Mesendoderm (in vitro differentiated cells): Measurements from ENCODE around the gene GINS2.

Experiments
- DNase-seq: peaks from one replicate; pipeline ENCODE4 v3.0.0; 2013
- H2AK5ac ChIP-seq: 2 replicates; pipeline ENCODE4 v1.6.1; 2013; ENCODE audit warnings: low read length, inconsistent platforms
- H2BK120ac ChIP-seq: 2 replicates; pipeline ENCODE4 v1.6.1; 2013; ENCODE audit warnings: low read depth, mild to moderate bottlenecking, low read length, moderate library complexity, mixed read lengths
- H2BK15ac ChIP-seq: replicated peaks from 2 replicates; pipeline ENCODE4 v1.6.1; 2013; ENCODE audit warnings: low read depth, mild to moderate bottlenecking, moderate library complexity
- H2BK5ac ChIP-seq: 2 replicates; pipeline ENCODE4 v1.6.1; 2013; ENCODE audit warnings: low read length, inconsistent platforms
- H3K18ac ChIP-seq: 2 replicates; pipeline ENCODE4 v1.6.1; 2013; ENCODE audit warnings: mild to moderate bottlenecking, low read length, mixed read lengths
- H3K23ac ChIP-seq: one replicate; pipeline ENCODE4 v1.6.1; 2013; ENCODE audit warnings: low read length
- H3K27ac ChIP-seq: 2 replicates; pipeline ENCODE4 v1.5.1; 2013; ENCODE audit warnings: low read depth, mild to moderate bottlenecking, inconsistent platforms, low read length, moderate library complexity
- H3K27me3 ChIP-seq: 2 replicates; pipeline ENCODE4 v1.6.1; 2013; ENCODE audit warnings: low read length, control low read depth, mild to moderate bottlenecking, inconsistent platforms; ENCODE audit not compliant: insufficient read depth, poor library complexity
- H3K36me3 ChIP-seq: 2 replicates; pipeline ENCODE4 v1.6.1; 2013; ENCODE audit warnings: low read length, inconsistent platforms; ENCODE audit not compliant: control insufficient read depth, insufficient read depth
- H3K4ac ChIP-seq: one replicate; pipeline ENCODE4 v1.6.1; 2013; ENCODE audit warnings: low read depth, mild to moderate bottlenecking, low read length, moderate library complexity
- H3K4me1 ChIP-seq: 2 replicates; pipeline ENCODE4 v1.6.1; 2013; ENCODE audit warnings: low read depth, low read length, inconsistent platforms; ENCODE audit not compliant: control insufficient read depth
- H3K4me2 ChIP-seq: 2 replicates; pipeline ENCODE4 v1.6.1; 2013; ENCODE audit warnings: low read length
- H3K4me3 ChIP-seq: 2 replicates; pipeline ENCODE4 v1.5.1; 2013; ENCODE audit warnings: mild to moderate bottlenecking, low read length
- H3K56ac ChIP-seq: one replicate; pipeline ENCODE4 v1.6.1; 2013; ENCODE audit warnings: low read length
- H3K79me1 ChIP-seq: 2 replicates; pipeline ENCODE4 v1.6.1; 2013; ENCODE audit warnings: low read length, inconsistent platforms
- H3K79me2 ChIP-seq: 2 replicates; pipeline ENCODE4 v1.6.1; 2013; ENCODE audit warnings: mild to moderate bottlenecking, low read length; ENCODE audit not compliant: control insufficient read depth, insufficient read depth
- H3K9ac ChIP-seq: 2 replicates; pipeline ENCODE4 v1.6.1; 2013; ENCODE audit warnings: low read length, inconsistent platforms
- H4K5ac ChIP-seq: one replicate; pipeline ENCODE4 v1.6.1; 2013; ENCODE audit warnings: low read length
- H4K8ac ChIP-seq: one replicate; pipeline ENCODE4 v1.6.1; 2013; ENCODE audit warnings: low read depth, mild to moderate bottlenecking, control low read depth, low read length, moderate library complexity
- WGBS: extraction: QIAGEN DNeasy Blood & Tissue Kit; methylation state at CpG from one replicate; pipeline ENCODE4 v1.1.7; 2013; ENCODE audit warnings: low lambda C conversion rate, missing lambda C conversion rate; ENCODE audit not compliant: insufficient coverage; ENCODE audit errors: extremely low coverage; 5-methylcytosine and 5-hydroxymethylcytosine counted together

GINS2 gene

GRCh38 chr16:85656351-85657266 lies 32.1 kb downstream of the GINS2 start:
- WGBS: 100% methylated on average over 8 of the region's 59 CpGs
- H3K4me2 ChIP-seq: no peak overlapping the region
- no peak overlapping the region for H2BK15ac ChIP-seq
- H2AK5ac ChIP-seq: no peak overlapping the region
- no peak overlapping the region for H3K23ac ChIP-seq
- H4K8ac ChIP-seq: no peak overlapping the region
- no peak for DNase-seq
- no peak overlapping the region for H3K4me3 ChIP-seq
- no peak overlapping the region for H3K27ac ChIP-seq
- no peak overlapping the region for H2BK5ac ChIP-seq
- peaks cover 5% of the 10 kb centered on the region for H3K36me3 ChIP-seq
- no peak overlapping the region for H3K9ac ChIP-seq
- no peak overlapping the region for H3K4ac ChIP-seq
- no peaks in the 10 kb centered on the region for H3K79me1 ChIP-seq
- no peak overlapping the region for H4K5ac ChIP-seq
- H3K18ac ChIP-seq: no peak overlapping the region
- H3K27me3 ChIP-seq: no peaks in the 10 kb centered on the region
- H2BK120ac ChIP-seq: no peak overlapping the region
- no peaks in the 10 kb centered on the region for H3K79me2 ChIP-seq
- no peak overlapping the region for H3K56ac ChIP-seq
- no peaks in the 10 kb centered on the region for H3K4me1 ChIP-seq

- Histone ChIP-seq H3K4me2 (no peak overlapping the region), H3K79me1 (no peaks in the 10 kb centered on the region), H4K5ac (no peak overlapping the region), H2AK5ac (no peak overlapping the region), H3K27me3 (no peaks in the 10 kb centered on the region), H3K56ac (no peak overlapping the region), H3K79me2 (no peaks in the 10 kb centered on the region), H3K18ac (no peak overlapping the region), H2BK120ac (no peak overlapping the region), H3K4me1 (no peaks in the 10 kb centered on the region), H3K4ac (no peak overlapping the region), H3K9ac (no peak overlapping the region), H3K23ac (no peak overlapping the region), H3K27ac (no peak overlapping the region), H2BK15ac (no peak overlapping the region), H2BK5ac (no peak overlapping the region), H4K8ac (no peak overlapping the region), H3K4me3 (no peak overlapping the region), H3K36me3 (peaks cover 5% of the 10 kb centered on the region)
- no peak for DNase-seq
- no CpG with 5 or more reads among the region's 35 CpGs for WGBS
These were observed 33.3 kb downstream of the GINS2 start for GRCh38 chr16:85655216-85656129.

GRCh38 chr16:85654251-85655095 lies 34.3 kb downstream of the GINS2 start:
- Histone ChIP-seq H4K8ac (no peak overlapping the region), H4K5ac (no peak overlapping the region), H3K4ac (no peak overlapping the region), H3K4me1 (no peaks in the 10 kb centered on the region), H3K18ac (no peak overlapping the region), H3K36me3 (peaks cover 5% of the 10 kb centered on the region), H3K23ac (no peak overlapping the region), H3K79me1 (no peaks in the 10 kb centered on the region), H3K9ac (no peak overlapping the region), H3K27me3 (no peaks in the 10 kb centered on the region), H3K4me2 (no peak overlapping the region), H2AK5ac (no peak overlapping the region), H3K27ac (no peak overlapping the region), H3K79me2 (no peaks in the 10 kb centered on the region), H3K4me3 (no peak overlapping the region), H3K56ac (no peak overlapping the region), H2BK5ac (no peak overlapping the region), H2BK120ac (no peak overlapping the region), H2BK15ac (no peak overlapping the region)
- no peak for DNase-seq
- WGBS: no CpG with 5 or more reads among the region's 41 CpGs

GRCh38 chr16:85653290-85653891 lies 35.4 kb downstream of the GINS2 start:
- H2BK120ac ChIP-seq: no peak overlapping the region
- H3K27ac ChIP-seq: no peak overlapping the region
- H3K56ac ChIP-seq: no peak overlapping the region
- no peaks in the 10 kb centered on the region for H3K79me1 ChIP-seq
- H3K4me2 ChIP-seq: no peak overlapping the region
- H2AK5ac ChIP-seq: no peak overlapping the region
- WGBS: no CpG with 5 or more reads among the region's 21 CpGs
- H2BK15ac ChIP-seq: no peak overlapping the region
- H3K4ac ChIP-seq: no peak overlapping the region
- no peak overlapping the region for H3K4me3 ChIP-seq
- no peak overlapping the region for H4K8ac ChIP-seq
- no peak overlapping the region for H3K23ac ChIP-seq
- H3K27me3 ChIP-seq: no peaks in the 10 kb centered on the region
- no peak overlapping the region for H3K18ac ChIP-seq
- no peak overlapping the region for H2BK5ac ChIP-seq
- no peaks in the 10 kb centered on the region for H3K4me1 ChIP-seq
- DNase-seq: no peak
- H3K79me2 ChIP-seq: no peaks in the 10 kb centered on the region
- H3K9ac ChIP-seq: no peak overlapping the region
- H3K36me3 ChIP-seq: peaks cover 4% of the 10 kb centered on the region
- no peak overlapping the region for H4K5ac ChIP-seq
